Neural cell (in vitro differentiated cells): ENCODE measurements around the gene TMEM259. TPM values are rescaled to one million over a fixed set of nuclear protein-coding genes. Genes with fewer than 3 reads are reported as not detected.

Experiments
- H2AFZ ChIP-seq: fragments of 200-600, 300-800 bp; sonication (generic), shearing (Covaris generic); 2 replicates; pipeline ENCODE4 v1.6.0; 2014; ENCODE audit warnings: low read depth, mild to moderate bottlenecking, antibody characterized with exemption, low read length, moderate library complexity
- H3F3A ChIP-seq: fragments of 200-600 bp; shearing (Covaris generic); 2 replicates; pipeline ENCODE4 v1.6.1; 2016; ENCODE audit warnings: mild to moderate bottlenecking, moderate library complexity, mixed read lengths, antibody characterized with exemption, low read length; ENCODE audit not compliant: insufficient read depth, poor library complexity, severe bottlenecking
- H3K27ac ChIP-seq: fragments of 200-600, 300-800 bp; sonication (generic), shearing (Covaris generic); 2 replicates; pipeline ENCODE4 v1.5.1; 2014; ENCODE audit warnings: mild to moderate bottlenecking, low read length, moderate library complexity
- H3K27me3 ChIP-seq: fragments of 300-800, 200-600 bp; sonication (generic), shearing (Covaris generic); 2 replicates; pipeline ENCODE4 v1.6.0; 2014; ENCODE audit warnings: mild to moderate bottlenecking, low read depth, low read length, moderate library complexity; ENCODE audit not compliant: insufficient read depth
- H3K36me3 ChIP-seq: fragments of 300-800, 200-600 bp; sonication (generic), shearing (Covaris generic); 2 replicates; pipeline ENCODE4 v1.5.1; 2014; ENCODE audit warnings: mild to moderate bottlenecking, antibody characterized with exemption, low read length, moderate library complexity; ENCODE audit not compliant: insufficient read depth
- H3K4me2 ChIP-seq: fragments of 300-800, 200-600 bp; sonication (generic), shearing (Covaris generic); 2 replicates; pipeline ENCODE4 v1.6.0; 2014; ENCODE audit warnings: mild to moderate bottlenecking, low read length
- H3K4me3 ChIP-seq: fragments of 300-800, 200-600 bp; sonication (generic), shearing (Covaris generic); 2 replicates; pipeline ENCODE4 v1.5.1; 2014; ENCODE audit warnings: mild to moderate bottlenecking, low read length, moderate library complexity
- H3K79me2 ChIP-seq: fragments of 200-600 bp; shearing (Covaris generic); replicated peaks from 2 replicates; pipeline ENCODE4 v1.6.0; 2014; ENCODE audit warnings: mild to moderate bottlenecking, low read length, moderate library complexity; ENCODE audit not compliant: insufficient read depth
- H3K9ac ChIP-seq: fragments of 300-800, 200-600 bp; sonication (generic), shearing (Covaris generic); 2 replicates; pipeline ENCODE4 v1.6.1; 2016; ENCODE audit warnings: mild to moderate bottlenecking, low read length, mixed read lengths
- H3K9me2 ChIP-seq: fragments of 200-600 bp; shearing (Covaris generic); 2 replicates; pipeline ENCODE4 v1.6.1; 2016; ENCODE audit warnings: mild to moderate bottlenecking, low read length, mixed read lengths; ENCODE audit not compliant: insufficient read depth
- H3K9me3 ChIP-seq: fragments of 200-600, 300-800 bp; sonication (generic), shearing (Covaris generic); 2 replicates; pipeline ENCODE4 v1.6.1; 2016; ENCODE audit warnings: mild to moderate bottlenecking, mixed run types, low read length, moderate library complexity, mixed read lengths
- H4K20me1 ChIP-seq: fragments of 200-600 bp; shearing (Covaris generic); 2 replicates; pipeline ENCODE4 v1.6.1; 2016; ENCODE audit warnings: mild to moderate bottlenecking, mixed run types; ENCODE audit not compliant: insufficient read depth
- EP300 ChIP-seq: fragments of 450-650 bp; conservative IDR thresholded peaks from 2 replicates; pipeline ENCODE4 v1.6.1; 2014; ENCODE audit warnings: antibody characterized with exemption, mild to moderate bottlenecking, moderate library complexity; ENCODE audit not compliant: poor library complexity, severe bottlenecking
- EZH2 ChIP-seq: fragments of 200-600, 300-800 bp; shearing (Covaris generic), sonication (generic); IDR thresholded peaks from 2 replicates; pipeline ENCODE4 v1.6.1; 2014; ENCODE audit warnings: antibody characterized with exemption, low read length, borderline replicate concordance, mild to moderate bottlenecking; ENCODE audit not compliant: insufficient read depth, poor library complexity, severe bottlenecking
- MXI1 ChIP-seq: fragments of 450-650 bp; conservative IDR thresholded peaks from 2 replicates; pipeline ENCODE4 v1.6.1; 2014; ENCODE audit warnings: antibody characterized with exemption, mild to moderate bottlenecking; ENCODE audit not compliant: poor library complexity, severe bottlenecking
- POLR2AphosphoS5 ChIP-seq: IDR thresholded peaks from 2 replicates; pipeline ENCODE4 v1.6.1; 2012
- RAD21 ChIP-seq: fragments of 450-650 bp; conservative IDR thresholded peaks from 2 replicates; pipeline ENCODE4 v1.6.1; 2014; ENCODE audit warnings: antibody characterized with exemption, mild to moderate bottlenecking, moderate library complexity
- REST ChIP-seq: IDR thresholded peaks from 2 replicates; pipeline ENCODE4 v1.6.1; 2012; ENCODE audit warnings: borderline replicate concordance
- SMC3 ChIP-seq: fragments of 450-650 bp; conservative IDR thresholded peaks from 2 replicates; pipeline ENCODE4 v1.6.1; 2014; ENCODE audit warnings: antibody characterized with exemption, mild to moderate bottlenecking, moderate library complexity; ENCODE audit not compliant: poor library complexity
- TAF1 ChIP-seq: IDR thresholded peaks from 2 replicates; pipeline ENCODE4 v1.6.1; 2012; ENCODE audit warnings: low read depth
- polyA plus RNA-seq: library from polyadenylated mRNA; depleted of rRNA; stranded (reverse); fragments of >200 nt; gene quantifications from 2 replicates; pipeline ENCODE4 v1.2.3, GENCODE V29; 2014
- TF ChIP-seq, protein P1 (sequence below): fragments of 450-650 bp; IDR thresholded peaks from 2 replicates; pipeline ENCODE4 v1.5.1; 2014; ENCODE audit warnings: antibody characterized with exemption, mild to moderate bottlenecking, moderate library complexity; ENCODE audit not compliant: poor library complexity, severe bottlenecking

The TMEM259 gene
- polyA plus RNA-seq, 1 donor from 2014 or later, result 176 TPM

DNA sequence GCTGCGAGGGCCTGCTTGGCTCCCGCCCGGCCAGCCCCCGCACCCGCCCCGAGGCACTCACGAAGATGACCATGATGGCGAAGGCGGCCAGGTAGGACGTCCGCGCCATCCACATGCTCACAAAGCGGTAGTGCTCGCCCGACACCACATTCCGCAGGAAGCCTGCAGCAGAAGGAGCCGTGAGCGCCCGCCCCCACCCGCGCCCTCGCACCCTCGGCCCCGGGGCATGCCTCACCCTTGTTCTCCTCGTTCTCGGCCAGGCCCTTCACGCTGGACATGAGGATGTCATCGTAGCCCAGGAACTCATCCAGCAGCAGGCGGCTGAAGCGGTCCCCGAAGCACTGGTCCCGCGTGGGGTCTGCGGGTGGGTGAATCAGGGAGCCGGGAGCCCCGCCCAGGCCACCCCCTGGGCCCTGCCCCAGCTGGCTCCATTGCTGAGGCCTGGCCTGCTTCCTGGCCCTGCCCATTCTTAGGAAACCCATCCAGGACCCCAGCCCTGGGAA is 9.0 kb downstream of the TMEM259 start:
- no peaks in the 10 kb centered on the region for H3K9me2 ChIP-seq
- no peak overlapping the region for H3K4me3 ChIP-seq
- H4K20me1 ChIP-seq, result peaks cover 3% of the 10 kb centered on the region
- no peak overlapping the region for H3K4me2 ChIP-seq
- no peaks in the 10 kb centered on the region for H3K27me3 ChIP-seq
- no peak overlapping the region for H2AFZ ChIP-seq
- H3K36me3 ChIP-seq, result no peaks in the 10 kb centered on the region
- H3K9me3 ChIP-seq, result no peaks in the 10 kb centered on the region
- H3K79me2 ChIP-seq, result peaks cover 7% of the 10 kb centered on the region
- H3F3A ChIP-seq, result no peaks in the 10 kb centered on the region
- no peak overlapping the region for H3K27ac ChIP-seq
- H3K9ac ChIP-seq, result no peak overlapping the region
- TF ChIP-seq EZH2 (no peak), RAD21 (no peak), POLR2AphosphoS5 (no peak), EP300 (no peak), REST (no peak), MXI1 (no peak), TAF1 (no peak)
- TF ChIP-seq, protein P1, sequence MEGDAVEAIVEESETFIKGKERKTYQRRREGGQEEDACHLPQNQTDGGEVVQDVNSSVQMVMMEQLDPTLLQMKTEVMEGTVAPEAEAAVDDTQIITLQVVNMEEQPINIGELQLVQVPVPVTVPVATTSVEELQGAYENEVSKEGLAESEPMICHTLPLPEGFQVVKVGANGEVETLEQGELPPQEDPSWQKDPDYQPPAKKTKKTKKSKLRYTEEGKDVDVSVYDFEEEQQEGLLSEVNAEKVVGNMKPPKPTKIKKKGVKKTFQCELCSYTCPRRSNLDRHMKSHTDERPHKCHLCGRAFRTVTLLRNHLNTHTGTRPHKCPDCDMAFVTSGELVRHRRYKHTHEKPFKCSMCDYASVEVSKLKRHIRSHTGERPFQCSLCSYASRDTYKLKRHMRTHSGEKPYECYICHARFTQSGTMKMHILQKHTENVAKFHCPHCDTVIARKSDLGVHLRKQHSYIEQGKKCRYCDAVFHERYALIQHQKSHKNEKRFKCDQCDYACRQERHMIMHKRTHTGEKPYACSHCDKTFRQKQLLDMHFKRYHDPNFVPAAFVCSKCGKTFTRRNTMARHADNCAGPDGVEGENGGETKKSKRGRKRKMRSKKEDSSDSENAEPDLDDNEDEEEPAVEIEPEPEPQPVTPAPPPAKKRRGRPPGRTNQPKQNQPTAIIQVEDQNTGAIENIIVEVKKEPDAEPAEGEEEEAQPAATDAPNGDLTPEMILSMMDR, result no peak

DNA sequence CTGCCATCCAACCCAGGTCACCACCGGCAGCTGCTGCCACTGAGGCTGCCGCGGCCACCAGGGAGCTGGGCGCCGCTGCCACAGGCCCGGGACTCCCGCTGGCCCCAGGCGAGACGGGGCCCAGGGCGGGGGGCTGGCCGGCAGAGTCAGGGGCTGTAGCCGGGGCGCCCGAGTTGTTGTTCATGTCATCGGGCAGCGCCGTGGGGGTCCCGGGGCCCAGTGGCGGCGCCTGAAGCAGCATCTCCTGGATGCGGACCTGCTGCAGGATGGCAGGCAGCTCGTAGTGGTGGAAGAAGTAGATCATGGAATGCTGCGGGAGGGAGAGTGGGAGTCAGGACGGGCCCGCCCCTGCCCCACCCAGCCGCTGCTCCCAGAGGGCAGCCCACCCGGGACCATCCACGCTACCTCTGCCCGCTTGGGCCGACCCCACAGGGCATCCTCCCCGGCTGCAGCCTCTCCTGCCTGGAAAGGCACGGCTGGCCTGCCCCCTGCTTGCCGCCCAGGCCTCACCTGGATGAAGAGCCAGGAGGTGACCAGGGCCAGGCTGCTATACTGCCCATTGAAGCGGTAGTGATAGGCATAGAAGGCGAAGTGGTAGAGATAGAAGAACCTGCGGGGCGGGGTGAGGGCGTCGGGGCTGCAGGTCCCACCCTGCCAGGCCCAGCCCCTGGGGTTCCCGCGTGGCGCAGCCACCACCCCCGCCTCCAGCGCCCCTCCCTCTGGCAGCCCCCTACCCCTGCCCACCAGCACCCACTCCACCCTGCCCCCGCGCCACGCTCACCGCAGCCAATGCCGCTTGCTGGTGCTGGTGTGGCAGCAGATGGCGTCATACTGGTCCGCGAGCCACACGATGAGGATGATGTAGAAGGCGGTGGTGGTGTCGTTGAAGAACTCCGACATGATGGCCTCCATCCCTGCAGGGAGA is 10.1 kb downstream of the TMEM259 start:
- Histone ChIP-seq H2AFZ (no peak overlapping the region), H3K9ac (no peak overlapping the region)

More for the DNA sequence above, 10.1 kb downstream of the TMEM259 start:
- Histone ChIP-seq H3K9me3 (no peaks in the 10 kb centered on the region), H3K36me3 (no peaks in the 10 kb centered on the region), H3K4me3 (no peak overlapping the region), H3K27ac (no peak overlapping the region), H3K27me3 (no peaks in the 10 kb centered on the region), H3K9me2 (no peaks in the 10 kb centered on the region), H4K20me1 (no peaks in the 10 kb centered on the region), H3F3A (no peaks in the 10 kb centered on the region), H3K4me2 (no peak overlapping the region), H3K79me2 (peaks cover 5% of the 10 kb centered on the region)
- TF ChIP-seq REST (no peak), MXI1 (no peak), EZH2 (no peak), RAD21 (no peak), TAF1 (no peak), POLR2AphosphoS5 (no peak), SMC3 (no peak), EP300 (no peak)
- TF ChIP-seq, protein P1, result no peak
